ENCODE data around the gene RASAL2. TPM values are rescaled to one million over a fixed set of nuclear protein-coding genes. Genes with fewer than 3 reads are reported as not detected.

RASAL2 gene
- polyA plus RNA-seq, 2 of the 4 experiments (the other 2 are of a cell fraction) = 7.1 to 17.6 TPM

GRCh38 chr1:178518894-178519293 is 425.0 kb downstream of the RASAL2 start:
- no peak for DNase-seq (ENCODE audit: low read depth in 1 of 2, low spot score in 1 of 2)

GRCh38 chr1:178520803-178521202 is 426.9 kb downstream of the RASAL2 start:
- DNase-seq (ENCODE audit: low read depth in 1 of 2, low spot score in 1 of 2) (no peak), ATAC-seq (no peak), FAIRE-seq (no peak)
- H3K4me1 ChIP-seq = no peaks in the 10 kb centered on the region
- 83% methylated on average over 6 of the region's 11 CpGs for WGBS (ENCODE audit: missing lambda C conversion rate)
- no peaks in the 10 kb centered on the region for H3K9me3 ChIP-seq
- no peak for TF ChIP-seq CHD2 (IDR thresholded peaks at IDR 0.05; ENCODE audit: low read length, partially characterized antibody)
- no peak for TF ChIP-seq CTCF (IDR thresholded peaks at IDR 0.05)
- TF ChIP-seq NR3C1 (IDR thresholded peaks at IDR 0.05) = no peak
- no peak for TF ChIP-seq ZNF302 (CRISPR knock-in tag; IDR thresholded peaks at IDR 0.05)
- TF ChIP-seq HOXA7 (CRISPR knock-in tag; IDR thresholded peaks at IDR 0.05) = no peak
- no peak for TF ChIP-seq JUN (IDR thresholded peaks at IDR 0.05)
- TF ChIP-seq POLR2A (IDR thresholded peaks at IDR 0.05; ENCODE audit: low read length) = no peak
- TF ChIP-seq EHMT2 (IDR thresholded peaks at IDR 0.05; ENCODE audit: low read depth) = no peak
- no peak for TF ChIP-seq HOXB13 (CRISPR knock-in tag; IDR thresholded peaks at IDR 0.05; ENCODE audit: low read depth)
- no peak for TF ChIP-seq ELK1 (IDR thresholded peaks at IDR 0.05; ENCODE audit: low read depth, low read length)
- H3K4me3 ChIP-seq = no peak overlapping the region
- no peak overlapping the region for H3K4me2 ChIP-seq
- H3K27ac ChIP-seq = no peak overlapping the region
- CTCF ChIA-PET = interaction anchor here (0.7 to 4.1 kb wide), 4 partner anchors 12 to 483 kb away, joined by 3 to 13 read pairs (median 3); no protein-coding TSS in a partner anchor
- POLR2A ChIA-PET = no interaction called here

More at GRCh38 chr1:178518894-178519293, 425.0 kb downstream of the RASAL2 start:
- 56% methylated on average over 4 of the region's 4 CpGs for WGBS (ENCODE audit: missing lambda C conversion rate)
- Histone ChIP-seq H3K9me3 (no peaks in the 10 kb centered on the region), H3K27ac (no peak overlapping the region), H3K4me1 (no peaks in the 10 kb centered on the region), H3K4me2 (no peak overlapping the region), H3K4me3 (no peak overlapping the region)
- no peak for FAIRE-seq
- TF ChIP-seq ZC3H11A (IDR thresholded peaks at IDR 0.05) (no peak), RARB (CRISPR knock-in tag; IDR thresholded peaks at IDR 0.05) (no peak), MAZ (IDR thresholded peaks at IDR 0.05; ENCODE audit: borderline replicate concordance, low read depth, low read length) (no peak), HEYL (CRISPR knock-in tag; IDR thresholded peaks at IDR 0.05) (no peak), NR3C1 (IDR thresholded peaks at IDR 0.05) (no peak), MAX (IDR thresholded peaks at IDR 0.05) (no peak), FOSB (CRISPR knock-in tag; IDR thresholded peaks at IDR 0.05) (no peak), RAD21 (conservative IDR thresholded peaks at IDR 0.05 in 1 of 2, IDR thresholded peaks at IDR 0.05 in 1 of 2) (no peak)
- ATAC-seq = no peak
- ChIA-PET CTCF (interaction anchor here (1.4 to 2.0 kb wide), 3 partner anchors 10 to 17 kb away, joined by 3 to 6 read pairs (median 6); no protein-coding TSS in a partner anchor), POLR2A (no interaction called here)

- Histone ChIP-seq H3K4me3 (no peak overlapping the region), H3K27ac (no peak overlapping the region), H3K9me3 (no peaks in the 10 kb centered on the region), H3K4me2 (no peak overlapping the region), H3K4me1 (no peaks in the 10 kb centered on the region)
- CTCF ChIA-PET = interaction anchor here (0.7 to 8.2 kb wide), 5 partner anchors 11 to 483 kb away, joined by 3 to 34 read pairs (median 3); no protein-coding TSS in a partner anchor
- 78% methylated on average over 4 of the region's 4 CpGs for WGBS (ENCODE audit: missing lambda C conversion rate)
- DNase-seq (ENCODE audit: low read depth in 1 of 2, low spot score in 1 of 2) (no peak), FAIRE-seq (no peak), ATAC-seq (no peak)
- POLR2A ChIA-PET = no interaction called here
- no peak for TF ChIP-seq ESRRA (IDR thresholded peaks at IDR 0.05; ENCODE audit: borderline replicate concordance, low read length)
- no peak for TF ChIP-seq HMGXB4 (CRISPR knock-in tag; IDR thresholded peaks at IDR 0.05; ENCODE audit: borderline replicate concordance)
- TF ChIP-seq NFE2L2 (conservative IDR thresholded peaks at IDR 0.05; ENCODE audit: low read length) = no peak
- TF ChIP-seq KDM1A (IDR thresholded peaks at IDR 0.05; ENCODE audit: low read depth) = no peak
- no peak for TF ChIP-seq MAZ (IDR thresholded peaks at IDR 0.05; ENCODE audit: borderline replicate concordance, low read depth, low read length)
- no peak for TF ChIP-seq MAFK (IDR thresholded peaks at IDR 0.05; ENCODE audit: partially characterized antibody)
- no peak for TF ChIP-seq FOSB (CRISPR knock-in tag; IDR thresholded peaks at IDR 0.05)
- TF ChIP-seq FOSL2 (IDR thresholded peaks at IDR 0.05) = no peak
- TF ChIP-seq FOSL2 (CRISPR knock-in tag; IDR thresholded peaks at IDR 0.05) = no peak
- no peak for TF ChIP-seq CBX2 (IDR thresholded peaks at IDR 0.05; ENCODE audit: borderline replicate concordance, low read depth)
- no peak for TF ChIP-seq HOXB5 (CRISPR knock-in tag; IDR thresholded peaks at IDR 0.05)
- TF ChIP-seq BCL3 (IDR thresholded peaks at IDR 0.05) = no peak
- TF ChIP-seq HEYL (CRISPR knock-in tag; IDR thresholded peaks at IDR 0.05) = no peak
- TF ChIP-seq MYC (IDR thresholded peaks at IDR 0.05; ENCODE audit: borderline replicate concordance, low read length) = no peak
- TF ChIP-seq ELK1 (IDR thresholded peaks at IDR 0.05; ENCODE audit: low read depth, low read length) = no peak
These were observed 427.3 kb downstream of the RASAL2 start for GRCh38 chr1:178521241-178521640.

Measured in A549 (cell line).